CD4-positive, alpha-beta T cell treated with Interferon alpha-2 for 1 hour (primary cell): ENCODE data around the gene ZMIZ1.
"Not testable (repeated sequence)": the region's sequence is repeated elsewhere in the genome, so short reads cannot be mapped to it uniquely, and the experiment has no call there.

Experiments used
- DNase-seq, 2 donors: peaks; one replicate each; pipeline ENCODE4 v3.0.0-alpha.2; 2020 to 2022

The ZMIZ1 gene

DNA sequence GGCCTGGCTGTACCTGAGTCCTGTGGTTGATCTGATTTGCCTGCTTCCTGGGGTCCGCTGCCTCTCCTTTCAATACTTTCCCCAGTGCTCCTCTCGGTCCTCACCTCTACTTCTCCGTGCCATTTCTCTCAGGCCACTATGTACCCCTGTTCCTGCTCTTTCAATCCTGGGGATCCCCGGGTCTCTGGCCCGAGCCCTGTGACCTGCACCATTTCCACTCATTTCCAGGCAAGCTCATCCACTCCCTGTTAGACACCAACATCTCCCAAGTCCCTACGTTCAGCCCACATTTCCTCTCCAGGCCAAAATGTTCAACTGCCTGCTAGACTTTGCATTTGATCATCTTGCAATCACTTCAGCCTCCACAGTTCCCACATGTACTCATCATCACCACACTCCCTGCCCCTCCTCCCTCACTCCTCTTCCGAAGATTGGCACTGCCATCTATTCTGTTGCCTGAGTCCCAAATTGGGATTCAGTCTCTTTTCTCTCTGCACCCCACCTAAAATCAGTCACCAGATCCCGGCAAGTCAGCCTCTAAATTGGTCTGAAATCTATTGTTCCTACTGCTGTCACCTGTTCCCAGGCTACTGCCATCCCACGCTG, 34.4 kb upstream of the ZMIZ1 start:
- no peak for DNase-seq

DNA sequence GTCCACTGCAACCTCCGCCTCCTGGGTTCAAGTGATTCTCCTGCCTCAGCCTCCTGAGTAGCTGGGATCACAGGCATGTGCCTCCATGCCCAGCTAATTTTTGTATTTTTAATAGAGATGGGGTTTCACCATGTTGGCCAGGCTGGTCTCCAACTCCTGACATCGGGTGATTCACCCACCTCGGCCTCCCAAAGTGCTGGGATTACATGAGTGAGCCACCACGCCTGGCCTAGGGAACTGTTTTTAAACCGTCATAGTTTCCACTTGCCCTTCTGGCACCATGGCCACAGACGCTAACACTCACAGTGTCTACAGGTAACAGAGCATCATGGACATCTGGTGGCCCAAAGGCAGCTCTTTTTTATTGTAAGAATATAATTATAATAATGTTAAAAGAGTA, 32.4 kb upstream of the ZMIZ1 start:
- not testable (repeated sequence) for DNase-seq

DNA sequence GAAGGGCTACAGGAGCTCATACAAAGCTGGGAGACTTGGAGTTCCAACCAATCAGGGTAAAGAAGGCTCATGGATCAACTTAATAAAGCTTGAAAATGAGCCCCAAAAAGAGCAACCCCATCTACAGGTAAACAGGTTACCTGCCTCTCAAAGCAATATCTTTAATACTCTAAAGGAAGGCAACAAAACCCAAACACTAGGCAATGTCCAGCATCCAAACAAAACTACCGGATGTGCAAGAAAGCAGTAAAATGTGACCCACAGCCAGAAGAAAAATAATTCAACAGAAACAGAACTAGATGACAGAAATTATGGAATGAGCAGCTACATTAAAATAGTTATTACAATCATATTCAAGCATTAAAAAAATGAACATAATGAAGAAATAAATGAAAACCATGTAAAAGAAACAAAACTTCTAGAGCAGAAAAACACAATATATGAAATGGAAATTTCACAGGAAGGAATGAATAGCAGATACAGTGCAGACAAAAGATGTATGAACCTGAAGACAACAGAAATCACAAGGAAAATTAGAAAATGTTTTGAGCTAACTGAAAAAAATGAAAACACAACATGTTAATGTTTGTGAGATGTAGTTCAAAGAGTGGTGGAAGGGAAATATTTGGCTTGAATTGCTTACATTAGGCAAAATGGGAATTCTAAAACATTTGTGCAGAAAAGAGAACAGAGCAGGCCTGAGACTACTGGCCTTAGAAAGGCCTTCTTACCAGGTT, 30.5 kb upstream of the ZMIZ1 start:
- no peak for DNase-seq

DNA sequence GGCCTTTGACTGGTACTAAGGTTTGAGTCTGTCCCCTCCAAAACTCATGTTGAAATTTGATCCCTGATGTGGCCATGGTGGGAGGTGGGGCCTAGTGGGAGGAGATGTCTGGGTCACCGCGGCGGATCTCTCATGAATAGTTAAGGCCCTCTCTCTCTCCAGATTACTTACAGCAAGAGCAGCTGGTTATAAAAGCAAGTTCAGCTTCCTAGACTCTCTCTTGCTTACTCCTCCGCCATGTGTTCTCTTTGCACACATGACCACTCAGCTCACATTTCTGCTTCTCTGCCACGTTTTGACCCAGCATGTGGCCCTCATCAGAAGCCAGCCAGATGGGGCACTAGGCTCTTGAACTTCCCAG, 29.9 kb upstream of the ZMIZ1 start:
- no peak for DNase-seq

DNA sequence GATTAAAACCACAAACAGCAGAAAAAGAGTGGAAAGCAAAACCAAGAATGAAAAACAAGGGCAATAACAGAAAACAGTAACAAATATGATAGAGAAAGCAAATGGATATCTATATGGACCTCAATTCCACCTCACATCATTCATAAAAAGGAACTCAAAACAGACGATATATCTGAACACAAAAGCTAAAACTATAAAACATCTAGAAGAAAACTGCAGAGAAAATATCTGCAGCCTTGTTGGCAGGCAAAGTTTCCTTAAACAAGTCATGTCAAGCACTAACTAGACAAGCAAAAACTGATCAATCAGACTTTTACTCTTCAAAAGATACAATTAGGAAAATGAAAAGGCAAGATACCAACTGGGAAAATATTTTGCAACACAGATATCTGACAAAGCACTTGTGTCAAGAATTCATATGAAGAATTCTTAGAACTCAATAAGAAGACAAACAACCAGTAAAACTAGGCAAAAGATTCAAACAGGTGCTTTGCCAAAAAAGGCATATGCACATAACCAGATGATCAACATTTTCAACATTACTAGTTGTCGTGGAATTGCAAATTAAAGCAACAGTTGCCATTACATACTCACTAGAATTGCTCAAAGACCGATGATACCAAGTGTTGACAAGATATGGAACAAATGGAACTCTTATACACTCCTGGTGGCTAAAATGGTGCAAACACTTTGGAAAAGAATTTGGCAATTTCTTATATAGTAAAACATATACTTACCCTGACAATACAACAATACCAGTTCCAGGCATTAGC, 25.9 kb upstream of the ZMIZ1 start:
- DNase-seq: no peak

DNA sequence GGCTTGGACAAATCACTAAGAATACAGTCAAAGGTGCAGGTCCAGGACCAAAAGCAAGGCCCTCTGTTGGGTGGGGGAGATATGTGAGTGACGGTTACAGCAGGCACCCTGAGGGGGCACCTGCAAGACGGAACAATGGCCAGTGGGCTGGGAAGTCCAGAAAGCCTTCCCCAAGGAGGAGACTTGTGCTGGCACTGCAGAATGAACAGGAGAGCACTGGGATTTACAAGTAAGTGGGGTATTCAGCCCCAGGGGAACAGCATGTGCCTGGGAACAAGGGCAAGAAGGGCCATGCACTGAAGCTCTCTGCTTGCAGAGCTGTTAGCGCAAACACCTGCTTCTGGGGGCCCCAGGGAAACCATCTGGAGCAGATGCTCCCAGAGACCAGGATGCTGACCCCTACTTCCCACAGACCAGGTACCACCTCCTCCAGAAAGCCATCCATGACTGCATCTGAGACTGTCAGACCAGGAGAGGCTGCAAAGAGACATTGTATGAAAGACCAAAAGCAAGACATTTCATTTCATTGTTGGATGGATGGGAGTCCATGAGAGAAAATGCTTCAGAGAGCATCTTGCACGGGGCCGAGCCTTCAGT, 24.6 kb upstream of the ZMIZ1 start:
- no peak for DNase-seq

DNA sequence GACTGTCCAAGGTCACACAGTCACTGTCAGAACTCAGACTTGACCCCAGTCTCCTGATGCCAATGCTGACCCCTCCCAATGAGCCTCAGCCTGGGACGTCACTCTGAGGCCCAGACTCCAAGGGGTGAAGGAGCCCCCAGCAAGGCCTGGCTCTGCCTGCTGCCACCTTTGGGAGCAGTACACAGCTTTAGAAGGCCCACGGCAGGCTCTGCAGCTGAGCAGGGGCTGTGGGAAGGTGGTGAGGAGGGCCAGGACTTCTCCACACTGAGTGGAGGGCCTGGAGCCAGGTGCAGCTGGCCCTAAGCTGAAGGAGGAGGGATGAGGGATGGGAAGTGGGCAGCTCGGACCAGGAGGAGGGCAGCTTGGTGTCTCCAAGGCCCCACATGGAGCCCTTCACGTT, 23.9 kb upstream of the ZMIZ1 start:
- no peak for DNase-seq

DNA sequence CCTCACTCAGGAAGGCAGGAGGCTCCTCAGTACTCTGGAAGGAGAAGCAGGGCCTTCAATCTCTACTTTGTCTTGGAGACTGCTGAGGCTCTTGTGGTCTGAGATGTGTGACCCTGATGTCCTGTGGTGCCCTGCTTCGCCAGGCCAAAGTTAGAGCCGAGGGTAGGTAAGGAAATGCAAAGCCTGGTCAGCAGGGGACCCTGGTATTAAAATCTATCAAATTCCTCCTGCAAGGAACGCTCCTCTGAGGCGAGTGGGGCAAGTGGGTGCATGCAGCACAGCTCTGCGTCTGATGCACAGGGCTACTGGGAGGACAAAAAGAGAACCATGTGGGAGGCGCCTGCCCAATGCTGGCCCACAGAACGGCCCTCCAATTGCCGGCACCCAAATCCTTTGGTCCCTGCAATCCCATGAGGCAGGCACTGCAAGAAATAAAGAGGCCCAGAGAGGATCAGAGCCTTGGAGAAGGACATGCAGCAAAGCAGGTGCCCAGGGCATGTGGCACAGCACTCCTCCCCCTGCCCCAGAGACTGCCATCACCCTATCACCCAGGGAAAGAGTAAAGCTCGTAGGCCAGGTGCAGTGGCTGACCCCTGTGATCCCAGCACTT, 23.1 kb upstream of the ZMIZ1 start:
- no peak for DNase-seq

DNA sequence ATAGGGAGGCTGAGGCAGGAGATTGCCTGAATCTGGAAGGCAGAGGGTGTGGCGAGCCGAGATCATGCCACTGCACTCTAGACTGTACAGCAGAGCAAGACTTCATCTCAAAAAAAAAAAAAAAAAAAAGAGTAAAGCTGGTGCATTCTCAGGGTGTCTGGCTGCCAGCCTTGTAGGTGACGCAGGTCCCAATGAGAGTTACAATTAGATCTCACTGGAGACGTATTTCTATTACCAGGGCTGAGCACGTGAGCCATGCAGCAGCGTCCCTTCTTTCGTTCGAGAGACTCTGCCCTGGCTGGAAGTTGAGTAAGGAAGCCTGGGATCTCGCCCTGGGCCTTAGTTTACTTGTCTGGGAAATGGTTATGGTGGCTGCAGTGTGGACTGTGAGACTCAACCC, 22.4 kb upstream of the ZMIZ1 start:
- no peak for DNase-seq

DNA sequence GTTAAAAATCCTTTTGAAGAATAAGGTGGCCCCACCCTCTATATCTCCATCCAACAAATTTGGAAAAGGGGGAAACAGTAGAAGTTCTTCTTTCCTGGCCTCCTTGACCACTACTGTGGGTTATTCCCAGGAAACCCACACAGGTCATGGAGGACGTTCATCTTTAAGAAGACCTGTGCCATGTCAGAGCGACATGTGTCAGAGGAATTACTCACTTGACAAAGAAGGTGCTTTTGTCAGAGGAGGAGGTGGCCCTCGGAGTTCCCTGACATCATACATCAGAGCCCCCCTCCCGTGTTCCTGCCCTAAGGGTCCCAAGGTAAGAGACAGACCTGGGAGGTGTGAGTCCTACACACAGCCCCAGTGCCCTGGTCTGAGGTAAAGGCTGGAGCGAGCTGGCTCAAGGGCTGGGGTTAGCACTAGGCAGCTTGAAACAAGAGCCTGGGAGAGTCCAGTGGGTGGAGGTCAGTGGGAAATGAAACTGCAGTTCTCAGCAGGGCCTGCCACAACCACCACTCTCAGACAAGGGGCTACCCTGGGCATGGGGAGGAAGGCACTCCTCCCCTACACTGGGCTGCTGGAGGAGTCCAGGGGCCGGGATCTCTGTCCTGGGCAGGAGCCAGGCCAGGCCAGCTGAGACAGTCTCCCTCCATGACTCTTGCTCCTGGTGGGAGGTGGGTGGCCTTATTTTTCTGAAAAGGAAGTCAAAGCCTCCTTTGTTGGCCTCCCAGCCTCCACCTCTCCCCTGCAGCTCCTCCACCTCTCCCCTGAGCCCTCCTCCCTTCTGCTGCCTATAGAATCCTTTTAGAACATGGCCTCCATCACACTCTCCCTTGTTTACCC, 21.8 kb upstream of the ZMIZ1 start:
- DNase-seq: peak in 1 of 2 donors; percentile 46

DNA sequence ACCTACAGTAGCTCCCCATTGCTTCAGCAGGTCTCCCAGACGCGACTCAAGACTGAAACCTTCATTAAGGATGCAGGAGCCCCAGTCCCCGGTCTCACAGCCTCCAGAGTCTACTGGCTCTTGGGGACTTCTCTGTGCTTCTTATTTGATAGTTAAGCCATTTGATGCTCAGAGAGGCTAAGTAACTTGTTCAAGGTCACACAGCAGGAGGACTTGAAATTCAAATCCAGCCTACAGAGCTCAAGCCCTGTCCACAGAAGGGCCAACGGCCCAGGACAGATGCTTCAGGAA, 21.2 kb upstream of the ZMIZ1 start:
- no peak for DNase-seq

DNA sequence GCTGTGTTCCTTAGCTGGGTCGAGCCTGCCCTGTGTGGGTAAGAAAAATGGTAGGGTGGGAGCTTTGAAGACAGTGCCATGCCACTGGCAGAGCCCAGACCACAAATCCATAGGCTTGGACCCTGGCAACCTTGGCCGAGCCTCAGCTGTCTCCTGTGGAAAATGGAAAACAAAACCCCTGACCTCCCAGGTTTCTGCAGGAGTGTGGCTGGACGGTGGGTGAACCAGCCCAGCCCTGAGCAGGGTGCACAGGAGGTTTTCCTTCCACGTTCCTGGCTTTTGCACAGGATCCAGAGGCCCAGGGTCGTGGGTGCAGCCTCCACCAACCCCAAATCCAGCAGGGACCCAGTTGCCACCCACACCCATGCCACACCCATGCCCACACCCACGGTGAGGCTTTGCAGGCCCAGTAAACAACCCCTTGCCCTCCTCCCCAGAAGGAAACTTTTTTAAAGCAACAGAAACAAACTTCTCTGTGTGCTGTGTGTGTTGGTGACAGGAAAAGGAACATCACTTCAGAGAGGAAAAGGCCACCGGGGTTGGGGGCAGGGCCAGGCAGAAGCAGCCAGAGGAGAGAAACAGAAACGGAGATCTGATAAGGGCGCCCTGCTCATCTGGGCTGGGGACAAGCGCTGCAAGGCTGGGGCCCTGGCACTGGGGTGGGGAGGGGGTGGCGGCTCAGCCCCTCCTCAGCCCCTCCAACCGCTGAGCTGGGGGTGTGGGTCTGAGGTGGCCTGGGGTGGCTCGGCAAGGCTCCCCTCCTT, 20.7 kb upstream of the ZMIZ1 start:
- DNase-seq: peak; percentile 60 to 75

DNA sequence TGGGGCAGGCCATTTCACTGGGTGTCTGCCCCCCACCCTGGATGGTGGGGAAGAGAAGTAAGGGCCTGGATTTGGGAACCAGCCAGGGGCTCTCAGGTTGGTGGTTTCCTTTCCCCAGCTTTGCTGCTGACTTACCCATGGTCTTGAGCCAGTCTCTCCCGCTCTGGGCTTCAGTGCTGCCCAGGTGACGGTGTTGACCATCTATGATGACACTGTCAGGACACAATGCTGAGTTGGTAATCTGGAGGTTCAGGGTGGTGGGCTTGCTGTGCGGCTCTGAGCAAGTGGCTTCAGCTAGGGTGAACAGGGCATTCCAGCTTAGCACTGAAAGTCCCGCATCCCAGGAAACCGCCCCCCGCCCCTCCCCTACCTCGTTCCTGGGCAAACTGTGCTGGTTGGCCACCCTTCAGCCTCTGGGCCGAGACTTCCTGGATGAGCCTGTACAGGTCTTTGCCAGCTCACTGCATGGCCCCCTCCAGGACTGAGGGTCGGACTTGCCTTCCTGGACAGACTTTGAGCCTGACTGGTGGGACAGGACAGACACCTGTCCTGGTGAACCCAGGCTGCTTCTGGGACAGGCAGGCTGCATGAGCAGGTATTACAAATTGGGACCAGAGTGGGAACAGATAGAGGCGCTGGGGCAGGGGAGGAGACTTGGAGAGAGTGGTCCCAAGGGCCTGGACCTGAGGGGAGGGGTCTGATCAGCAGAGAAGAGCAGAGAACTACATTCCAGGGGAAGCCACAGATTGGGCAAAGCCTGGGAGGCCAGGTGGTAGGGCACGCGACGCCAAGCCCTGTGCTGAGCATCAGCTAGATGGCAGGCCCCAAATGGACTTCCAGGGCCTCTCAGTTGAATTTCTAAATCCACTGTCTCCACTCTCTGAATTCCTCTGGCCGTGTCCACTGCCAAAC, 19.9 kb upstream of the ZMIZ1 start:
- no peak for DNase-seq

DNA sequence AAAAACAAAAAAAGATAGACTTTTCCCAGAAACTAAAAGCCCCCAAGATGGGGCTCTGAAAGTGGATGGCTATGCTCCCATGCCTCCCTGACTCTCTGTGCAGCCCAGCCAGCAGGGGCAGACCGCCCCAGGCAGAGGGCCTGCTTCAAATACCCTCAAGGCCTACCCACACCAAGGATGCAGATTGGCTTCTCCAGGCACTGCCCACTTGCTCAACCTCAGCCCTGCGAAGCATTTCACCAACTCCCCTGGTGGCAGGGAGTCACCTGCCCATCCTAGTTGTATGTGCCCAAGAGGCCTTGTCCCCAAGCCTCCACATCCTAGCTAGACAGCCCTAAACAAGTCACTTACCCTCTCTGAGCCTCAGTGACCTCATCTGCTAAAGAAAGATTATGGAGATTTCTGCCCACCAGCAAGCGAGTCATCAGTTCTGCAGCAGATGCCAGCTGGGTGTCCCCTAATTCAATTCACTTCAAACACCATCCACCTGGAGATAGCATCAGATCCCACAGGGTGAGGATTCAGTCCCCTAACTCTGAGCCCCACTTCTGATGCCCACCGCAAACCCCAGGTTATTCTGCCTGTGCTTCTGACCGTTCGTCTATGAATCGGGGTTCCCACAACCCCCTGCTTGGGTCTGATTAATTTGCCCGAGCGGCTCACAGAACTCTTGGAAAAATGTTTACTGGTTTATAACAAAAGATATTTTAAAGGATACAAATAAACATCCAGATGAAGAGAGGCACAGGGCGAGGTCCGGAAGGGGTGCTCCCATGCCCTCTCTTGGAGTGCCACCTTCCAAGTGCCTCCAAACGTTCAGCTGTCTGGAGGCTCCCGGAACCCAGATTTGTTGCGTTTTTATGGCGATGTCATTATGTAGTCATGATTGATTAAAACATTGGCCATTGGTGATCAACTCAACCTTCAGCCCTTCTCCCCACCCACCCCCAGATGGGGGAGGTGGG, 18.6 kb upstream of the ZMIZ1 start:
- DNase-seq: no peak

DNA sequence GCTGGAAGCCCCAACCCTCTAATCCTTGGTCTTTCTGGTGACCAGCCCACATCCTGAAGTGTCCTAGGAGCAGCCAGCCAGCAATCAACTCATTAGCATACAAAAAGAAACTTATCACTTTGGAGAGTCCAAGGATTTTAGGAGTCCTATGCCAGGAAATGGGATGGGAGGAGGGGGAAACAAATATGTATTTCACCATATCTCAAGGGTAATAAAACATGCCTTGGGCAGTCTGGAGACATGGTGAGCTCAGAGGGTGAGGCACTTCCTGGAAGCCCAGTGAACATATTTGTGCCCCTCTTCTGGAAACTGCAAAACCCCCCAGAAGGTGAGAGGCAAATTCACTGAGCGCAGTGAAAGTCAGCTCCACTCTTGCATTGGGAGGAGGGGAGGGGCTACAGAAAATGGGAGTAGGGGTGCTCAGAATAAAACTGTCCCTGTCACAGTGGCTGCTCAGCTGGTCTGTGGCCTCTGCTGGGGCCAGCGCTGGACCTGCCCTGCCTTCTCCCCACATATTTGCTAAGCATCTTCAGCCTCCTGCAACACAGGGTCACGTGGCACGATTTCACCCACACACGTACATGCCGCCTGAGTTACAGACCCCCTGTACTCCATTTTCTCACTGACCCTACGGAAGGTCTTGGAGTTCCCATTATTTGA, 17.7 kb upstream of the ZMIZ1 start:
- DNase-seq: no peak

DNA sequence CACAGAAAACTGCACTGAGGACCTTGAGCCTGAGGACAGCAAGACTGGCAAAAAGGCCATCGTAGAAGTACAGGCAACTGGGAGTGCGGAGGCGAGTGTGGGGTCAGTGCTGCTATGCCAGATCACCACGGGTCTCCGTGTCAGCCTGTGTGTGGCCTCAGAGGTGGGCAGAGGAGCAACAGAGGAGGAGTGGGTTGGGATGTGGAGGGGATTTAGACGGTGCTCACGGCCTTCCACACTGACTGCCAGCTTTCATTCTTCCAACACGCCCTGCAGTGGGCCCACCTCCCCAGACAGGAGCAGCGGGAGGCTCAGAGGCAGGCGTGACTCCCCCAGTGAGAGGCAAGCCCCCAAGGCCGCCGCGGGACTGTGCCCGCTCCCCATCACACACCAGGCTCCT, 17.0 kb upstream of the ZMIZ1 start:
- DNase-seq: no peak

DNA sequence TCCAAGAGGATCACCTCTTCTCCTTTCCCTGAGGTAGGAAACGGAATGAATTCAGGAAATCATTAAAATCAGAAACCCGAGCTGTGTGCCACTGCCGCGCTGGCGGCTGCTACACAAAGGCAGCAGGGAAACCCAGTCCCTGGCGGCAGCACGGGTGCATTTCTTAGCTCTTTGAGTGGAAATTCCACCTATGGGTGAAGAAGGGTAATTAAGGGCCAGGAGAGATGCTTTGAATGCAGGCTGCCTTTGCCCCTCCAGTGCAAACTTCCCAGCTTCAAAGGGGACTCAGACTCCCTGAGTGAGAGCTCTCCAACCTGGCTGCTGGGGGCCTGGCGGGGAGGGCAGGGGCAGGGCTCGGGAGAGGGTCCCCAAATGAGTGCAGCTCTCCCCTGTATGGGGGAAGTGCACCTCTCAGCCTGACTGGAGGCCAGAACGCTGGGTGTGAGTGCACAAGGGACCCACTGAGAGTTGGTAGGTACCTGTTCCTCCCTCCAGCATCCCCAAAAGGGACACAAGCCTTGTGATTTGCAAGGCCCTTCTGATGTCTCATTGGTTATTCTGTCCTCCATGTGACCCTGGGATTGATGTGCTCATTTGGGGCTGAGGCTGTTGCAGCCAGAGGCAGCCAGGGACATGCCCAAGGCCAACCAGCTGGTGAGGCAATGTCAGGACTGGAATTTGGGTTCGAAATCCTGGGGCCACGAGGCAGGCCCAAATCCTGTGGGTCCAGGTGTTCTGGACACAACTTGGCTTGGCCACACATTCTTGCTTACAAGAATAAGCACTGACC, 16.3 kb upstream of the ZMIZ1 start:
- DNase-seq: peak; percentile 32 to 41

DNA sequence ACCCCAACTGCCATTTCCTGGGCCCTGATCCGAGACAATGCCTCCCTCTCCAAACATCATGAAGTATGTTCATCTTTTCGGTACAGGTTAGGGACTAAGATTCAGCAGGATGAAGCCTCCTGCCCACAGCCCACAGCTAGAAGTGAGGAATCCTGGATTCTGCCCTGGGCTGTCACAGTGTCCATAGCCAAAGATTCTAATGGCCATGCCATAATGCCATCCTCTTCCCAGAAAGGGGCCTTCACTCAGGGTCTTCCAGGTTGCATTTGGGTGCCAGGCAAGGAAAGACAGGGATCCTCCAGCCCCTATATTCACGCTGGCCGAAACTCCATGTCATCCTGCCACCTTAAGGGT, 15.7 kb upstream of the ZMIZ1 start:
- DNase-seq: no peak
